ENCODE measurements around the gene PLPPR1.

- TF ChIP-seq, protein P1, sequence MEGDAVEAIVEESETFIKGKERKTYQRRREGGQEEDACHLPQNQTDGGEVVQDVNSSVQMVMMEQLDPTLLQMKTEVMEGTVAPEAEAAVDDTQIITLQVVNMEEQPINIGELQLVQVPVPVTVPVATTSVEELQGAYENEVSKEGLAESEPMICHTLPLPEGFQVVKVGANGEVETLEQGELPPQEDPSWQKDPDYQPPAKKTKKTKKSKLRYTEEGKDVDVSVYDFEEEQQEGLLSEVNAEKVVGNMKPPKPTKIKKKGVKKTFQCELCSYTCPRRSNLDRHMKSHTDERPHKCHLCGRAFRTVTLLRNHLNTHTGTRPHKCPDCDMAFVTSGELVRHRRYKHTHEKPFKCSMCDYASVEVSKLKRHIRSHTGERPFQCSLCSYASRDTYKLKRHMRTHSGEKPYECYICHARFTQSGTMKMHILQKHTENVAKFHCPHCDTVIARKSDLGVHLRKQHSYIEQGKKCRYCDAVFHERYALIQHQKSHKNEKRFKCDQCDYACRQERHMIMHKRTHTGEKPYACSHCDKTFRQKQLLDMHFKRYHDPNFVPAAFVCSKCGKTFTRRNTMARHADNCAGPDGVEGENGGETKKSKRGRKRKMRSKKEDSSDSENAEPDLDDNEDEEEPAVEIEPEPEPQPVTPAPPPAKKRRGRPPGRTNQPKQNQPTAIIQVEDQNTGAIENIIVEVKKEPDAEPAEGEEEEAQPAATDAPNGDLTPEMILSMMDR (IDR thresholded peaks at IDR 0.05; ENCODE audit: insufficient read depth, low read length, poor library complexity, severe bottlenecking): no peak
- no peak for TF ChIP-seq EZH2phosphoT487 (conservative IDR thresholded peaks at IDR 0.05; ENCODE audit: low read length)
Measured at GRCh38 chr9:101115102-101115501, 86.6 kb downstream of the PLPPR1 start.

Measured in SU-DHL-6 (cell line).